H1 (cell line): ENCODE measurements around the gene TRMT10B. TPM values are rescaled to one million over a fixed set of nuclear protein-coding genes. Genes with fewer than 3 reads are reported as not detected.
A peak's percentile ranks its signal among the peaks of the same experiment; 100 is the strongest.

Source experiments
- CTCF ChIA-PET: fragments of 300-600 bp; sonication (Branson Sonifier 250); formaldehyde crosslinking; loops from one replicate; lab custom pipeline; 2021; ENCODE audit not compliant: partially characterized antibody; lab: Charles Lee
- POLR2A ChIA-PET: fragments of 300-600 bp; sonication (Branson Sonifier 250); formaldehyde crosslinking; loops from one replicate; lab custom pipeline; 2021; ENCODE audit warnings: inconsistent platforms; ENCODE audit not compliant: partially characterized antibody; lab: Charles Lee
- DNase-seq, 2 experiments: peaks; one replicate each; pipeline versions ENCODE4 v3.0.0 to v3.0.0-alpha.2; 2010 to 2022; ENCODE audit warnings: low spot score in 2 of 2, low read depth in 1 of 2, mixed read lengths in 1 of 2
- FAIRE-seq: peaks from 2 replicates; lab custom pipeline; 2011; peaks lifted over from hg19 to GRCh38; lab: Jason Lieb, UNC
- H2AFZ ChIP-seq: 2 replicates; pipeline ENCODE4 v1.8.1; 2012; ENCODE audit warnings: low read length, inconsistent platforms
- H2AK5ac ChIP-seq: 2 replicates; pipeline ENCODE4 v1.6.1; 2013; ENCODE audit warnings: low read depth, low read length
- H2BK120ac ChIP-seq: replicated peaks from 2 replicates; pipeline ENCODE3; 2013; ENCODE audit warnings: low read depth, low read length, inconsistent platforms
- H2BK12ac ChIP-seq: 2 replicates; pipeline ENCODE4 v1.6.1; 2013; ENCODE audit warnings: low read depth, low read length
- H2BK15ac ChIP-seq: 2 replicates; pipeline ENCODE4 v1.6.1; 2013; ENCODE audit warnings: low read length
- H2BK20ac ChIP-seq: 2 replicates; pipeline ENCODE4 v1.6.1; 2013; ENCODE audit warnings: low read length
- H2BK5ac ChIP-seq: 2 replicates; pipeline ENCODE4 v1.6.1; 2013; ENCODE audit warnings: low read depth, low read length
- H3K14ac ChIP-seq: 2 replicates; pipeline ENCODE4 v1.6.1; 2013; ENCODE audit warnings: inconsistent platforms; ENCODE audit not compliant: insufficient read length
- H3K18ac ChIP-seq: 2 replicates; pipeline ENCODE4 v1.6.1; 2013; ENCODE audit warnings: low read length; ENCODE audit errors: extremely low read depth
- H3K23ac ChIP-seq: 2 replicates; pipeline ENCODE4 v1.6.1; 2013; ENCODE audit warnings: inconsistent platforms; ENCODE audit not compliant: insufficient read length
- H3K23me2 ChIP-seq: 2 replicates; pipeline ENCODE4 v1.6.1; 2013; ENCODE audit warnings: low read depth, low read length
- H3K27ac ChIP-seq: 2 replicates; pipeline ENCODE4 v1.6.1; 2011; ENCODE audit warnings: low read depth, low read length, inconsistent platforms
- H3K27me3 ChIP-seq, 4 experiments: replicated peaks in 1 of 4; 1 replicate in 1 of 4; 2 replicates in 3 of 4; pipeline versions ENCODE4 v1.6.1 to v1.8.1; 2011 to 2013; ENCODE audit warnings: low read length in 3 of 4, mild to moderate bottlenecking in 3 of 4, inconsistent platforms in 2 of 4, mixed read lengths in 2 of 4, moderate library complexity in 1 of 4; ENCODE audit not compliant: control insufficient read depth in 3 of 4, insufficient read depth in 3 of 4; ENCODE audit errors: extremely low read depth in 1 of 4
- H3K36me3 ChIP-seq, 4 experiments: 2 replicates each; pipeline versions ENCODE4 v1.6.1 to v1.8.1; 2011 to 2013; ENCODE audit warnings: mild to moderate bottlenecking in 4 of 4, low read length in 3 of 4, moderate library complexity in 2 of 4, control low read depth in 1 of 4, inconsistent platforms in 1 of 4; ENCODE audit not compliant: insufficient read depth in 4 of 4, control insufficient read depth in 2 of 4
- H3K4ac ChIP-seq: replicated peaks from 2 replicates; pipeline ENCODE3; 2013; ENCODE audit warnings: low read length, low read depth, mixed read lengths, inconsistent platforms; ENCODE audit not compliant: insufficient read length
- H3K4me1 ChIP-seq, 4 experiments: replicated peaks in 1 of 4; 1 replicate in 1 of 4; 2 replicates in 3 of 4; pipeline versions ENCODE4 v1.6.1 to v1.8.1; 2011 to 2013; ENCODE audit warnings: low read length in 3 of 4, inconsistent platforms in 2 of 4, mixed read lengths in 1 of 4; ENCODE audit not compliant: insufficient read depth in 4 of 4, control insufficient read depth in 3 of 4
- H3K4me2 ChIP-seq, 2 experiments: 2 replicates each; pipeline versions ENCODE4 v1.6.1 to v1.8.1; 2011 to 2013; ENCODE audit warnings: low read depth in 2 of 2, low read length in 2 of 2, control low read depth in 1 of 2, inconsistent platforms in 1 of 2, mild to moderate bottlenecking in 1 of 2; ENCODE audit not compliant: insufficient read depth in 1 of 2
- H3K4me3 ChIP-seq, 4 experiments: fragments of 200-600, 300-600 bp in 1 of 4; sonication (generic), shearing (Covaris generic), sonication (Bioruptor Twin) in 1 of 4; 2 replicates each; pipeline versions ENCODE4 v1.5.1 to v1.8.1; 2011 to 2016; ENCODE audit warnings: low read length in 4 of 4, low read depth in 3 of 4, control low read depth in 2 of 4, inconsistent platforms in 2 of 4, mild to moderate bottlenecking in 2 of 4, mixed read lengths in 1 of 4, moderate library complexity in 1 of 4; ENCODE audit not compliant: insufficient read depth in 2 of 4; ENCODE audit errors: extremely low read depth in 1 of 4
- H3K56ac ChIP-seq: replicated peaks from 2 replicates; pipeline ENCODE3; 2013; ENCODE audit warnings: low read depth, mild to moderate bottlenecking, mixed read lengths, low read length, inconsistent platforms; ENCODE audit not compliant: insufficient read length
- H3K79me1 ChIP-seq: 2 replicates; pipeline ENCODE4 v1.6.1; 2013; ENCODE audit warnings: low read depth, low read length, control low read depth
- H3K79me2 ChIP-seq, 2 experiments: 2 replicates each; pipeline versions ENCODE4 v1.6.1 to v1.8.1; 2012 to 2013; ENCODE audit warnings: low read length in 2 of 2, mild to moderate bottlenecking in 2 of 2, inconsistent platforms in 1 of 2; ENCODE audit not compliant: insufficient read depth in 2 of 2, control insufficient read depth in 1 of 2
- H3K9ac ChIP-seq, 4 experiments: replicated peaks in 1 of 4; 1 replicate in 1 of 4; 2 replicates in 3 of 4; pipeline versions ENCODE4 v1.6.1 to v1.8.1; 2011 to 2013; ENCODE audit warnings: low read depth in 3 of 4, low read length in 3 of 4, control low read depth in 2 of 4, mild to moderate bottlenecking in 2 of 4, moderate library complexity in 2 of 4, inconsistent platforms in 1 of 4; ENCODE audit errors: extremely low read depth in 1 of 4
- H3K9me3 ChIP-seq, 2 experiments: 2 replicates each; pipeline versions ENCODE4 v1.6.1 to v1.8.1; 2012 to 2013; ENCODE audit warnings: mild to moderate bottlenecking in 2 of 2, moderate library complexity in 2 of 2, control low read depth in 1 of 2, inconsistent platforms in 1 of 2, low read depth in 1 of 2, low read length in 1 of 2, mixed read lengths in 1 of 2; ENCODE audit not compliant: insufficient read depth in 2 of 2
- H4K20me1 ChIP-seq, 2 experiments: replicated peaks in 1 of 2; 2 replicates each; pipeline versions ENCODE3 to v1.8.1; 2011 to 2013; ENCODE audit warnings: inconsistent platforms in 2 of 2, low read length in 2 of 2, mild to moderate bottlenecking in 1 of 2; ENCODE audit not compliant: insufficient read depth in 2 of 2, control insufficient read depth in 1 of 2
- H4K5ac ChIP-seq: 2 replicates; pipeline ENCODE4 v1.6.1; 2013; ENCODE audit warnings: low read length, low read depth, mixed read lengths, inconsistent platforms; ENCODE audit not compliant: insufficient read length
- H4K8ac ChIP-seq: 2 replicates; pipeline ENCODE4 v1.8.0; 2013; ENCODE audit warnings: mild to moderate bottlenecking, moderate library complexity, low read length, inconsistent platforms; ENCODE audit not compliant: insufficient read depth; ENCODE audit errors: extremely low read depth
- H4K91ac ChIP-seq: replicated peaks from 2 replicates; pipeline ENCODE3; 2013; ENCODE audit warnings: low read length, mixed read lengths, inconsistent platforms; ENCODE audit not compliant: insufficient read length
- EP300 ChIP-seq, 2 experiments: IDR thresholded peaks; 1 replicate in 1 of 2; 2 replicates in 1 of 2; pipeline ENCODE4 v1.6.1; 2011 to 2012; ENCODE audit warnings: low read depth in 2 of 2, low read length in 2 of 2, mild to moderate bottlenecking in 2 of 2, borderline replicate concordance in 1 of 2, inconsistent platforms in 1 of 2, moderate library complexity in 1 of 2
- GABPA ChIP-seq: IDR thresholded peaks from 2 replicates; pipeline ENCODE4 v1.6.1; 2011; ENCODE audit warnings: mild to moderate bottlenecking, low read length, moderate library complexity, borderline replicate concordance; ENCODE audit not compliant: insufficient read depth
- HDAC2 ChIP-seq, 2 experiments: fragments of 300-600 bp in 1 of 2; sonication (generic) in 1 of 2; IDR thresholded peaks; 2 replicates each; pipeline ENCODE4 v1.6.1; 2011 to 2012; ENCODE audit warnings: low read depth in 2 of 2, low read length in 2 of 2, mild to moderate bottlenecking in 2 of 2, moderate library complexity in 2 of 2, borderline replicate concordance in 1 of 2, inconsistent platforms in 1 of 2
- JUN ChIP-seq: IDR thresholded peaks from 2 replicates; pipeline ENCODE4 v1.6.1; 2011; ENCODE audit warnings: low read depth, mild to moderate bottlenecking, improper control_type of control experiment, low read length
- RBBP5 ChIP-seq: IDR thresholded peaks from 2 replicates; pipeline ENCODE4 v1.7.1; 2012; ENCODE audit warnings: low read depth, mild to moderate bottlenecking, inconsistent platforms, low read length, moderate library complexity, borderline replicate concordance
- RNF2 ChIP-seq: fragments of 200-900, 300-1000 bp; sonication (generic); IDR thresholded peaks from 2 replicates; pipeline ENCODE4 v1.7.1; 2016; ENCODE audit warnings: borderline replicate concordance, low read depth, mild to moderate bottlenecking, antibody characterized with exemption, low read length; ENCODE audit not compliant: poor library complexity, severe bottlenecking; ENCODE audit errors: missing control alignments
- SRF ChIP-seq: IDR thresholded peaks from 2 replicates; pipeline ENCODE4 v1.6.1; 2011; ENCODE audit warnings: mild to moderate bottlenecking, low read depth, low read length, moderate library complexity
- TEAD4 ChIP-seq: IDR thresholded peaks from 2 replicates; pipeline ENCODE4 v1.6.1; 2012; ENCODE audit warnings: low read depth, low read length, inconsistent platforms, mixed read lengths
- WGBS, 2 experiments: shearing (Covaris generic) in 1 of 2; methylation state at CpG; one replicate each; pipeline versions ENCODE4 v1.1.6 to v1.1.7; 2013 to 2015; ENCODE audit warnings: low lambda C conversion rate in 2 of 2, mixed read lengths in 2 of 2, inconsistent platforms in 1 of 2, low coverage in 1 of 2, missing lambda C conversion rate in 1 of 2; ENCODE audit not compliant: insufficient replicate concordance in 2 of 2, insufficient coverage in 1 of 2, insufficient read length in 1 of 2; ENCODE audit errors: extremely low coverage in 1 of 2, missing lambda C conversion rate in 1 of 2; 5-methylcytosine and 5-hydroxymethylcytosine counted together
- polyA plus RNA-seq, 7 experiments: library from polyadenylated mRNA; depleted of rRNA in 3 of 7; stranded (reverse) in 5 of 7; unstranded in 2 of 7; fragments of >200 nt in 5 of 7; fragments of 200-250 nt in 2 of 7; gene quantifications; 1 replicate in 5 of 7; 2 replicates in 1 of 7; 4 replicates in 1 of 7; pipeline versions ENCODE4 v1.2.1 to v1.2.3, GENCODE V29; 2011 to 2013; ENCODE audit warnings: missing spikeins in 2 of 7, mixed read lengths in 2 of 7
- total RNA-seq: library from RNA; stranded (reverse); fragmentation: NEBNext Ultra II Directional; extraction: Animal tissue kit (Norgen Biotek cat#: 25700); gene quantifications from 2 replicates; pipeline ENCODE4 v1.2.1, GENCODE V29; 2021
- TF ChIP-seq, protein P1 (sequence below): IDR thresholded peaks from 2 replicates; pipeline ENCODE4 v1.6.1; 2012; ENCODE audit warnings: inconsistent platforms

Gene TRMT10B
- total and polyA plus RNA-seq, 2 of the 8 experiments (the other 6 are each of a cell fraction or from before 2014, with no cell fraction given), result 2.4 to 4.5 TPM

GRCh38 chr9:37800631-37801286 is 47.2 kb downstream of the TRMT10B start, which contains the start of gene DCAF10:
Gene DCAF10, plus strand, starts transcription at chr9:37800797. Its CDS starts 70 bp downstream, at chr9:37800867.
- CTCF ChIA-PET, result interaction anchor here (0.7 to 2.0 kb wide), 3 partner anchors 14 to 27 kb away, joined by 3 to 10 read pairs (median 5); partner anchors contain the start of gene EXOSC3
- TF ChIP-seq, protein P1, sequence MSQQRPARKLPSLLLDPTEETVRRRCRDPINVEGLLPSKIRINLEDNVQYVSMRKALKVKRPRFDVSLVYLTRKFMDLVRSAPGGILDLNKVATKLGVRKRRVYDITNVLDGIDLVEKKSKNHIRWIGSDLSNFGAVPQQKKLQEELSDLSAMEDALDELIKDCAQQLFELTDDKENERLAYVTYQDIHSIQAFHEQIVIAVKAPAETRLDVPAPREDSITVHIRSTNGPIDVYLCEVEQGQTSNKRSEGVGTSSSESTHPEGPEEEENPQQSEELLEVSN, result peak; percentile 59; the same call in 1 of the 2 replicates
- TF ChIP-seq JUN (peak; percentile 44; the same call in 1 of the 2 replicates), RNF2 (no peak), GABPA (peak; percentile 99), RBBP5 (peak; percentile 71), SRF (peak; percentile 72; the same call in 1 of the 2 replicates), TEAD4 (no peak), HDAC2 (IDR thresholded peaks at IDR 0.05; ENCODE audit: borderline replicate concordance in 1 of 2, low read depth in 2 of 2, low read length in 2 of 2) (no peak; a peak in 1 of 4 replicates), EP300 (IDR thresholded peaks at IDR 0.05; ENCODE audit: borderline replicate concordance in 1 of 2, low read depth in 2 of 2, low read length in 2 of 2) (peak in 1 of 2 experiments; percentile 86; a peak in 1 of 3 replicates)

More at GRCh38 chr9:37800631-37801286, 47.2 kb downstream of the TRMT10B start, which contains the start of gene DCAF10:
- Histone ChIP-seq H2BK12ac (no peak within 1 kb of the TSS), H3K23me2 (peaks cover 6% of the 10 kb centered on the region; the same call in 1 of the 2 replicates), H2BK120ac (no peak within 1 kb of the TSS), H3K18ac (peak within 1 kb of the TSS; percentile 60; the same call in 1 of the 2 replicates), H3K23ac (no peak within 1 kb of the TSS), H3K79me1 (peaks cover 2% of the 10 kb centered on the region; the same call in 1 of the 2 replicates), H2AFZ (peak within 1 kb of the TSS; percentile 99), H3K9ac (peak within 1 kb of the TSS; percentile 75 to 94 (median 92)), H4K91ac (peak within 1 kb of the TSS; percentile 81), H2BK15ac (no peak within 1 kb of the TSS), H3K4ac (peak within 1 kb of the TSS; percentile 88), H3K4me2 (peak within 1 kb of the TSS; percentile 95 to 100), H2AK5ac (no peak within 1 kb of the TSS), H3K14ac (no peak within 1 kb of the TSS), H2BK5ac (peak within 1 kb of the TSS; percentile 35), H4K5ac (peak within 1 kb of the TSS; percentile 96), H3K4me1 (peaks cover 2 to 11% (median 5%) of the 10 kb centered on the region in 4 experiments; a peak in 6 of 7 replicates), H4K20me1 (peaks cover 4 to 8% of the 10 kb centered on the region in 2 experiments), H3K9me3 (no peaks in the 10 kb centered on the region), H3K4me3 (peak within 1 kb of the TSS; percentile 70 to 97 (median 83)), H2BK20ac (no peak within 1 kb of the TSS), H3K79me2 (peaks cover 0 to 24% of the 10 kb centered on the region in 2 experiments; a peak in 2 of 4 replicates), H3K36me3 (no peaks in the 10 kb centered on the region), H3K27ac (peak within 1 kb of the TSS; percentile 58), H4K8ac (peak within 1 kb of the TSS; percentile 93; the same call in 1 of the 2 replicates), H3K56ac (peak within 1 kb of the TSS; percentile 55), H3K27me3 (no peaks in the 10 kb centered on the region)
- FAIRE-seq, result no peak
- POLR2A ChIA-PET, result interaction anchor here (0.7 to 2.2 kb wide), 11 partner anchors 11 to 315 kb away, joined by 3 to 20 read pairs (median 3); partner anchors contain the start of genes EXOSC3, POLR1E, TOMM5 and TRMT10B
- peak; percentile 58 to 99 for DNase-seq
- 1% methylated on average over 46 of the region's 72 CpGs; no CpG with 5 or more reads in 1 of the 2 experiments for WGBS, 2 experiments
